SH-SY5Y (cell line): ENCODE data around the gene EHHADH.

ENCODE experiments used
- GATA2 ChIP-seq: IDR thresholded peaks from 2 replicates; pipeline ENCODE4 v1.6.1; 2011; ENCODE audit warnings: mild to moderate bottlenecking, low read depth, low read length
- GATA3 ChIP-seq: IDR thresholded peaks from 2 replicates; pipeline ENCODE4 v1.6.1; 2011; ENCODE audit warnings: low read depth, mild to moderate bottlenecking, low read length, moderate library complexity

DNA sequence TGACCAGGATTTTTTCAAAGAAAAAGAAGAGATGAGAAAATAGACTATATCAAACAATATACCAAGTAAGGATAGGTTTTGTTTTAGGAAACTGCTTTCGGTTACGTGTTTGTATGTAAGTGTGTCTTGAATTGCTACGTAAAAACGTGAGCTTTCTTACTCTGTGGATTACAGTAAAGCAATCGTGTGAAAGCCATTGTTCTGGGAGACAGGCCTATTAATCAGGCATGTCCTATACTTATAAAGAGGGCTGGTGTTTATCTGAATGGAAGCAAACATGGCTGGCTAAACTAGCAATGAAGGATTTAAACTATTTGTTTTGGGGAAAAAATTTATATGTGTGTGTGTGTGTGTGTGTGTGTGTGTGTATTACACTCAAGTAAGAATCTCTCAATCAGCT lies 2.6 kb downstream of the EHHADH start:
- TF ChIP-seq GATA2 (no peak), GATA3 (no peak)
